ENCODE measurements around the gene ISYNA1. TPM values are rescaled to one million over a fixed set of nuclear protein-coding genes. Genes with fewer than 3 reads are reported as not detected.
A peak's percentile ranks its signal among the peaks of the same experiment; 100 is the strongest.

The ISYNA1 gene
- total and polyA plus RNA-seq, 2 of the 4 experiments (the other 2 are of a cell fraction), result 3.4 to 24.7 TPM

DNA sequence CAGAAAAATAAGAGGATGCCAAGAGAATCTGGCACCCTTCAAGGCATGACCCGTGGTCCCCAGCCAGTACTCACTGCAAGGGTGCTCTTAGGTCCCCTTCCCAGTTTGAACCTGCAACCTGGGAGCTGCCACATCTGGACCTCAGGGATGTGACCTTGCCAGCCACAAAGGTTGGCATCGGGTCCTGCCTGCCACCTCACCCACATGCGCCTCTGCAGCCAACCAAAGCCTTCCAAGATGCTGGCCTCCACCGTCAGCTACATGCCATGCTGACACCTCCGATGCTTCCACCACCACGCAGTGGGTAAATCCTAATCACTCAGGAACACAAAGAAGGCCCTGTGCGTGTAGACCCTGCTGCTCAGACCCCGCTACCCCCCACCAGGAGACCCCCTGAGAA lies 48.8 kb upstream of the ISYNA1 start:
- 100% methylated on average over 2 of the region's 8 CpGs; no CpG with 5 or more reads in 1 of the 2 experiments for WGBS, 2 experiments (ENCODE audit: extremely low coverage in 2 of 2, insufficient read length in 1 of 2)
- ChIA-PET CTCF (no interaction called here), POLR2A (ENCODE audit: unreplicated experiment) (no interaction called here)
- H4K20me1 ChIP-seq (ENCODE audit: insufficient read depth, low read length), result peaks cover 87% of the 10 kb centered on the region
- no peaks in the 10 kb centered on the region for H3K9me3 ChIP-seq (ENCODE audit: control insufficient read depth, insufficient read depth, low read length)
- H2AK5ac ChIP-seq (ENCODE audit: low read depth, low read length), result peak overlapping the region; percentile 85
- H3K56ac ChIP-seq (ENCODE audit: extremely low read depth, insufficient read depth, low read length), result no peak overlapping the region
- no peaks in the 10 kb centered on the region for H3K36me3 ChIP-seq (ENCODE audit: control insufficient read depth, insufficient read depth, low read length)
- H4K5ac ChIP-seq (ENCODE audit: low read depth, low read length), result no peak overlapping the region
- peak overlapping the region; percentile 11; the same call in 1 of the 2 replicates for H2BK20ac ChIP-seq (ENCODE audit: low read depth, low read length)
- no peak overlapping the region for H2BK120ac ChIP-seq (ENCODE audit: low read depth, low read length)
- no peak overlapping the region for H3K9ac ChIP-seq (ENCODE audit: low read depth, low read length)
- DNase-seq (no peak), ATAC-seq (ENCODE audit: low read depth) (no peak)
- intact Hi-C loops (cut with micrococcal nuclease) (no loop called here), dilution Hi-C loops (cut with HindIII; ENCODE audit: low sequenced_read_pairs, unreplicated experiment) (no loop called here), in situ Hi-C loops (cut with MboI; ENCODE audit: low sequenced_read_pairs) (no loop called here)
- no peak overlapping the region for H3K23ac ChIP-seq (ENCODE audit: low read depth, low read length)
- no peak overlapping the region; a peak in 2 of 4 replicates for H4K8ac ChIP-seq (ENCODE audit: low read depth in 2 of 2, low read length in 2 of 2)
- no peak overlapping the region for H2AFZ ChIP-seq (replicated peaks; ENCODE audit: low read length, poor library complexity)
- no peak overlapping the region; the same call in 1 of the 2 replicates for H4K91ac ChIP-seq (ENCODE audit: insufficient read depth, low read depth, low read length)
- peak overlapping the region; percentile 37; the same call in 1 of the 2 replicates for H3K4ac ChIP-seq (ENCODE audit: low read depth, low read length)
- peak overlapping the region; percentile 43 for H3K4me2 ChIP-seq (ENCODE audit: low read depth, low read length)
- no TSS peak for BruUV-seq (replicated peaks)
- H2BK15ac ChIP-seq (ENCODE audit: low read depth, low read length), result no peak overlapping the region
- TF ChIP-seq, protein P1, sequence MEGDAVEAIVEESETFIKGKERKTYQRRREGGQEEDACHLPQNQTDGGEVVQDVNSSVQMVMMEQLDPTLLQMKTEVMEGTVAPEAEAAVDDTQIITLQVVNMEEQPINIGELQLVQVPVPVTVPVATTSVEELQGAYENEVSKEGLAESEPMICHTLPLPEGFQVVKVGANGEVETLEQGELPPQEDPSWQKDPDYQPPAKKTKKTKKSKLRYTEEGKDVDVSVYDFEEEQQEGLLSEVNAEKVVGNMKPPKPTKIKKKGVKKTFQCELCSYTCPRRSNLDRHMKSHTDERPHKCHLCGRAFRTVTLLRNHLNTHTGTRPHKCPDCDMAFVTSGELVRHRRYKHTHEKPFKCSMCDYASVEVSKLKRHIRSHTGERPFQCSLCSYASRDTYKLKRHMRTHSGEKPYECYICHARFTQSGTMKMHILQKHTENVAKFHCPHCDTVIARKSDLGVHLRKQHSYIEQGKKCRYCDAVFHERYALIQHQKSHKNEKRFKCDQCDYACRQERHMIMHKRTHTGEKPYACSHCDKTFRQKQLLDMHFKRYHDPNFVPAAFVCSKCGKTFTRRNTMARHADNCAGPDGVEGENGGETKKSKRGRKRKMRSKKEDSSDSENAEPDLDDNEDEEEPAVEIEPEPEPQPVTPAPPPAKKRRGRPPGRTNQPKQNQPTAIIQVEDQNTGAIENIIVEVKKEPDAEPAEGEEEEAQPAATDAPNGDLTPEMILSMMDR (conservative IDR thresholded peaks at IDR 0.05; ENCODE audit: low read depth, low read length), result no peak
- TF ChIP-seq, protein P2, sequence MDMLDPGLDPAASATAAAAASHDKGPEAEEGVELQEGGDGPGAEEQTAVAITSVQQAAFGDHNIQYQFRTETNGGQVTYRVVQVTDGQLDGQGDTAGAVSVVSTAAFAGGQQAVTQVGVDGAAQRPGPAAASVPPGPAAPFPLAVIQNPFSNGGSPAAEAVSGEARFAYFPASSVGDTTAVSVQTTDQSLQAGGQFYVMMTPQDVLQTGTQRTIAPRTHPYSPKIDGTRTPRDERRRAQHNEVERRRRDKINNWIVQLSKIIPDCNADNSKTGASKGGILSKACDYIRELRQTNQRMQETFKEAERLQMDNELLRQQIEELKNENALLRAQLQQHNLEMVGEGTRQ (IDR thresholded peaks at IDR 0.05; ENCODE audit: low read depth, low read length), result no peak
- no peak; the same call in 1 of the 2 replicates for TF ChIP-seq FOS (IDR thresholded peaks at IDR 0.05; ENCODE audit: low read depth, low read length)
- H3K79me1 ChIP-seq (ENCODE audit: low read depth in 1 of 2, low read length in 2 of 2), result peaks cover 36 to 97% of the 10 kb centered on the region in 2 experiments
- H2BK5ac ChIP-seq (ENCODE audit: low read depth, low read length, poor library complexity, severe bottlenecking), result no peak overlapping the region
- peak overlapping the region; percentile 43; the same call in 1 of the 2 replicates for H3K14ac ChIP-seq (replicated peaks; ENCODE audit: low read depth, low read length)
- no peak overlapping the region for H3K18ac ChIP-seq (ENCODE audit: low read depth, low read length)
- H3K9me1 ChIP-seq (ENCODE audit: insufficient read depth, low read length), result peaks cover 40% of the 10 kb centered on the region
- peak overlapping the region; percentile 2 for H2AK9ac ChIP-seq (replicated peaks; ENCODE audit: low read depth, low read length, poor library complexity)
- H3K4me3 ChIP-seq (ENCODE audit: insufficient read depth, low read depth, low read length), result no peak overlapping the region
- H3K27ac ChIP-seq (ENCODE audit: insufficient read depth, low read length), result no peak overlapping the region
- H3K27me3 ChIP-seq (ENCODE audit: control insufficient read depth, insufficient read depth, low read length), result no peaks in the 10 kb centered on the region
- H3K4me1 ChIP-seq (ENCODE audit: control insufficient read depth, insufficient read depth, low read length), result peaks cover 31% of the 10 kb centered on the region
